Transverse colon (tissue), 3 donors: ENCODE data around the gene SRSF7.
"Not testable (repeated sequence)": the region's sequence is repeated elsewhere in the genome, so short reads cannot be mapped to it uniquely, and the experiment has no call there.

Experiments used
- POLR2A ChIP-seq: fragments of 450-650 bp; IDR thresholded peaks from one replicate; pipeline ENCODE4 v1.6.1; 2016; ENCODE audit warnings: antibody characterized with exemption, mild to moderate bottlenecking, moderate library complexity
- TF ChIP-seq, protein P1 (sequence below), 5 experiments: fragments of 200-600 bp in 3 of 5; fragments of 450-650 bp in 2 of 5; sonication (generic) in 3 of 5; IDR thresholded peaks; 1 replicate in 2 of 5; 2 replicates in 3 of 5; pipeline ENCODE4 v1.5.1; 2016 to 2017; ENCODE audit warnings: antibody characterized with exemption in 5 of 5, inconsistent platforms in 3 of 5, mild to moderate bottlenecking in 2 of 5, moderate library complexity in 1 of 5

GRCh38 chr2:38795016-38795415, 43.9 kb upstream of the SRSF7 start:
- TF ChIP-seq, protein P1, sequence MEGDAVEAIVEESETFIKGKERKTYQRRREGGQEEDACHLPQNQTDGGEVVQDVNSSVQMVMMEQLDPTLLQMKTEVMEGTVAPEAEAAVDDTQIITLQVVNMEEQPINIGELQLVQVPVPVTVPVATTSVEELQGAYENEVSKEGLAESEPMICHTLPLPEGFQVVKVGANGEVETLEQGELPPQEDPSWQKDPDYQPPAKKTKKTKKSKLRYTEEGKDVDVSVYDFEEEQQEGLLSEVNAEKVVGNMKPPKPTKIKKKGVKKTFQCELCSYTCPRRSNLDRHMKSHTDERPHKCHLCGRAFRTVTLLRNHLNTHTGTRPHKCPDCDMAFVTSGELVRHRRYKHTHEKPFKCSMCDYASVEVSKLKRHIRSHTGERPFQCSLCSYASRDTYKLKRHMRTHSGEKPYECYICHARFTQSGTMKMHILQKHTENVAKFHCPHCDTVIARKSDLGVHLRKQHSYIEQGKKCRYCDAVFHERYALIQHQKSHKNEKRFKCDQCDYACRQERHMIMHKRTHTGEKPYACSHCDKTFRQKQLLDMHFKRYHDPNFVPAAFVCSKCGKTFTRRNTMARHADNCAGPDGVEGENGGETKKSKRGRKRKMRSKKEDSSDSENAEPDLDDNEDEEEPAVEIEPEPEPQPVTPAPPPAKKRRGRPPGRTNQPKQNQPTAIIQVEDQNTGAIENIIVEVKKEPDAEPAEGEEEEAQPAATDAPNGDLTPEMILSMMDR (IDR thresholded peaks at IDR 0.05), result not testable (repeated sequence)
- TF ChIP-seq POLR2A, result not testable (repeated sequence)
